NCI-H2171 treated with DMSO at 0.1 percent for 48 hours (cell line): ENCODE data around the gene WWC1.
A peak's percentile ranks its signal among the peaks of the same experiment; 100 is the strongest.
"Not testable (repeated sequence)": the region's sequence is repeated elsewhere in the genome, so short reads cannot be mapped to it uniquely, and the experiment has no call there.

Source experiments
- DNase-seq: peaks from one replicate; lab custom pipeline; 2025; lab: John Stamatoyannopoulos, UW

WWC1 gene

GRCh38 chr5:168286386-168286785 lies 5.1 kb upstream of the WWC1 start:
- no peak for DNase-seq

GRCh38 chr5:168286863-168287262 lies 4.6 kb upstream of the WWC1 start:
- not testable (repeated sequence) for DNase-seq

GRCh38 chr5:168287362-168287761 lies 4.1 kb upstream of the WWC1 start:
- no peak for DNase-seq

- no peak for DNase-seq
Measured at GRCh38 chr5:168288349-168289245, 2.8 kb upstream of the WWC1 start.

- DNase-seq = no peak
Measured at GRCh38 chr5:168290902-168291341, 523 bp upstream of the WWC1 start.

GRCh38 chr5:168291964-168292785 lies 730 bp downstream of the WWC1 start:
- DNase-seq = peak; percentile 4

- no peak for DNase-seq
Measured at GRCh38 chr5:168292786-168293696, 1.6 kb downstream of the WWC1 start.

- DNase-seq = no peak
Measured at GRCh38 chr5:168295574-168296201, 4.2 kb downstream of the WWC1 start.

- DNase-seq = no peak
Measured at GRCh38 chr5:168296682-168297081, 5.2 kb downstream of the WWC1 start.

GRCh38 chr5:168298949-168299348 lies 7.5 kb downstream of the WWC1 start:
- no peak for DNase-seq

GRCh38 chr5:168299372-168299771 lies 7.9 kb downstream of the WWC1 start:
- DNase-seq = no peak

- DNase-seq = peak; percentile 61
Measured at GRCh38 chr5:168300326-168301182, 9.1 kb downstream of the WWC1 start.

- DNase-seq = no peak
Measured at GRCh38 chr5:168301593-168302390, 10.3 kb downstream of the WWC1 start.

GRCh38 chr5:168302785-168303184 lies 11.3 kb downstream of the WWC1 start:
- DNase-seq = no peak

- no peak for DNase-seq
Measured at GRCh38 chr5:168303393-168304025, 12.1 kb downstream of the WWC1 start.

- no peak for DNase-seq
Measured at GRCh38 chr5:168304349-168304748, 12.9 kb downstream of the WWC1 start.

GRCh38 chr5:168305281-168305680 lies 13.8 kb downstream of the WWC1 start:
- DNase-seq = no peak

- DNase-seq = no peak
Measured at GRCh38 chr5:168307022-168307421, 15.6 kb downstream of the WWC1 start.

GRCh38 chr5:168307925-168308584 lies 16.6 kb downstream of the WWC1 start:
- no peak for DNase-seq
